Effector CD4-positive, alpha-beta T cell (primary cell): ENCODE measurements around the gene GINS2.
A peak's percentile ranks its signal among the peaks of the same experiment; 100 is the strongest.

ENCODE experiments used
- DNase-seq: peaks from one replicate; pipeline ENCODE4 v3.0.0-alpha.2; 2020

GINS2 gene

DNA sequence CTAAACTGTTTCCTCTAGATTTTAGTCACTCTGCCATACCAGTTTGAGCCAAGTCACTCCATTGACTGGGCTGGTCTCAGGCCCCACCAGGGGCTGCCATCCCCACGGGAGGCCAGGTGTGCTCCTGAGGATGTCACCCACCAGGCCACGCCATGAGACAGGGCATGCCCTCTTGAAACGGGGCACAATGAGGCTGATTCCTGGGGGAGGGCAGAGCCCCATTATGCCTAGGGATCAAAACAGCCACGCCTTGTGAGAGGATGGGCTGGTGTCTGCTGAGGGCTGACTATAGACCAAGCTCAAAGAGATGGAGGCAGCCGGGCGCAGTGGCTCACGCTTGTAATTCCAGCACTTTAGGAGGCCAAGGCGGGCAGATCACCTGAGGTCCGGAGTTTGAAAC, 21.5 kb downstream of the GINS2 start:
- DNase-seq = no peak

DNA sequence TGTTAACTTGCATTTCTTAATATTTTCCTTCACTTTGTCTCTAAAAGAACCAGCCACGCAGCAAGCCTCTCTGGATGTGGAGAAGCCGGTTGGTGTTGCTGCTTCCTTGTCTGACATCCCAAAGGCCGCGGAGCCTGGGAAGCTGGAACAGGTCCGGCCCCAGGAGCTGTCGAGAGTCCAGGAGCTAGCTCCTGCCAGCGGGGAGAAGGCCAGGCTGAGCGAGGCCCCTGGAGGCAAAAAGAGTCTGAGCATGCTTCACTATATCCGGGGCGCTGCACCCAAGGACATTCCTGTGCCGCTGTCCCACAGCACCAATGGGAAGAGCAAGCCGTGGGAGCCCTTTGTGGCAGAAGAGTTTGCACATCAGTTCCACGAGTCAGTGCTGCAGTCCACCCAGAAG, 22.8 kb downstream of the GINS2 start:
- no peak for DNase-seq

DNA sequence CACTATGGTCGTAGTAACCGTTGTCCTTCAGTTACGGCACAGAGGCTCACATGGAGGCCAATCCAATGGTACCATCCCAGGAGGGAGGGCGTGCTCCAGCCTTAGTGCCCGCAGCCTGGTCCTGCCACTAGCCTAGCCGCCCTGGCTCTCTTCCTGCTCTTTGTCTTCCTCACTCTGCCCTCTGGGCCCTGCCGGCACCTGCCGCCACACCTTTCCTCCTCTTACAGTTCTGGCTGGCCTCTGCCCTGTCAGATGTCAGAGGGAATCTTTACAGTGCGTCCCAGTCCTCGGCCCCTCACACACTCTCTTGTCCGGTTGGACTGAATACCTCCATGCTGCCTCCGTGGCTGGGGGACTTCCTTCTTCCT, 23.4 kb downstream of the GINS2 start:
- DNase-seq = no peak

DNA sequence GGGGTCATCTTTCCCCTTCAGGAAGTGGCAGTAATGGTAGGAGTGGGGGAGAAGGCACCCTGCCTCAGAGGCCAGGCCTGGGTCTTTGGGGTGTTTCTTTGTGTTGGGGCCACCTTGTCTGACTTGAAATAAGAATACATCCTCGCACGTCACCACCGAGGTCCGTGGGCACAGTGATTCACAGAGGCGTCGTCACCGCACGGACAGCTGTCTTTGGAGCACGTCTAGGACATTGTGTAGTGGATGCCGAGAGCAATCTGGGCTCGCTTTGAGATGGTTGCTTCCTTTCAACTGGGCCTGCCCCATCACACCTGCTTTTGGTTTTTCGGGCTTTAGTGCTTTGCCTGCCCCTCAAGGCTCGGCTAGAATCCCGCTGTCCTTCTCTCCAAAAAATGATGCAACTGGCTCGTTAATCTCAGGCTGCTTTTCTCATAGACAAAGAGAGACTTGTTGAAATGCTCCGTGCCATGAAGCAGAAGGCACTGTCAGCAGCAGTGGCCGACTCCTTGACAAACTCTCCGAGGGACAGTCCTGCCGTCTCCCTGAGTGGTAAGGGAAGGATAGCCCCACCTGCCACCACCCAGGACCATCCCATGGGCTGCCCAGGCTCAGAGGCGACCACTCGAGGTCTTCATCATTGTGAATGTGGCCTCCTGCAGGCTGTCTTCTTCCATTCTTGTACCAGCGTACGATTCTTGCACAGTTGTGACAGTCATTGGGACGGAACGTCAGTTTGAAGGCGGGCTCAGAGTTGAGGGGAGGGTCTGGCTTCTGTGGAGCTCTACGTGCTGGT, 24.0 kb downstream of the GINS2 start:
- no peak for DNase-seq

DNA sequence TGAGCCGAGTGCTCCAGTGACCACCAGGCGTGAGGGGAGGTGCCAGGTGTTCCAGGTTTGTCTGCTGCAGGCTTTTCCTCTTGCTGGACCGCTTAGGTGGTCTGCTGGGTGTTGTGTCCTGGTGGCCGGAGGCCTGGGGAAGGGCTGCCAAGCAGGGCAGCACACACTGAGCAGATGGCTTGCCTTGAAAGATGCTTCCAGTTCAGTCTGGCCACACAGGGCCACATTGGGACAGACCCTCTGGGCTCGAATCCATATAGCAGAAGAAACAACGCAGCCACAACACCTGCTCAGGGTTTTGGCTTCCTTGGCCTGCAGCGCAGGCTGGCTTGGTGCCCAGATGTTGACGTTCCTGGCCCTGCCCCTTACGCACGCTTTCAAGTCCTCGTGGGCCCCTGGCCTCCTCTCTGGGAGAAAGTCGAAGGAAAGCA, 24.8 kb downstream of the GINS2 start:
- no peak for DNase-seq

DNA sequence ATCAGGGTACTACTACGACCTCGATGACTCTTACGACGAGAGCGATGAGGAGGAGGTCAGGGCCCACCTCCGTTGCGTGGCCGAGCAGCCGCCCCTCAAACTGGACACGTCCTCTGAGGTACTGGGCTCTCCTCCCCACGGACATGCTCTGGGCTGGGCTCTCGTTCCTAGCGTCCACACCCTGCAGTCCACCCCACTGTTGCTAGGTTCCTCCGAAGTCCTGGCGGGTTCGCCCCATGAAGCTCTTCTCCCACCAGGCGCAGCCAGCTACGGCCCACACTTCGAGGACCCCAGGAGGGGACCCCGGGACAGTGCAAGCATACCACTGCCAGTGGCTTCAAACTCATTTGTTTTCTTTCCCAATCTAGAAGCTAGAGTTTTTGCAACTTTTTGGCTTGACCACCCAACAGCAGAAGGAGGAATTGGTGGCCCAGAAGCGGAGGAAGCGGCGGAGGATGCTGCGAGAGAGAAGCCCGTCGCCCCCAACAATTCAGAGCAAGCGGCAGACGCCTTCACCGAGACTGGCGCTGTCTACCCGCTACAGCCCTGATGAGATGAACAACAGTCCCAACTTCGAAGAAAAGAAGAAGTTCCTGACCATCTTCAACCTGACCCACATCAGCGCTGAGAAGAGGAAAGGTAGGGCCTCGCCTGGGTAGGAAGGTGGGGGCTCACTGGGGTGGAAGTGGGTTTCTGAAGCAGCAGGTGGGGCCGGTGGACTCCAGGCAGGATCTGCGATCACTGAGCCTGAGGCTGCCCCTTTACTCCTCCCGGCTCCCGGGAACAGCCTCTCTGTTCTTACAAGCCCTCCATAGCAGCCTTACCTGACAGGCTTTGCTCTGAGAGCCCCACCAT, 25.6 kb downstream of the GINS2 start:
- no peak for DNase-seq

DNA sequence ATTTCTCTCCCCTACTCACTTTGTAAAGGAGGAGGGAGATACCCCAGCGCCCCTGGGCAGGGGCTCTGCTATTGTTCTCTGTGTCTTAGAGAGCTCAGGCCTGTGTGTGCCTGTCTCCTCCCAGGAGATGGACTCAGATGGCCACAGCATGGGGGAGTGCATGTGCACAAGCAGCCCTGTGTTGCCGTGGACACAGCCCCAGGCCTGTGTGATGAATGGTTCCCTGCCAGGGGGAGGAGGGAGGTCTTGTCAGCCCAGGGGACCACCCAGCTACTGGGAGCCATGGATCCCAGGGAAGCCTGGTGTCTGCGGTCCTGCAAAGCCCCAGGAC, 26.3 kb downstream of the GINS2 start:
- no peak for DNase-seq

DNA sequence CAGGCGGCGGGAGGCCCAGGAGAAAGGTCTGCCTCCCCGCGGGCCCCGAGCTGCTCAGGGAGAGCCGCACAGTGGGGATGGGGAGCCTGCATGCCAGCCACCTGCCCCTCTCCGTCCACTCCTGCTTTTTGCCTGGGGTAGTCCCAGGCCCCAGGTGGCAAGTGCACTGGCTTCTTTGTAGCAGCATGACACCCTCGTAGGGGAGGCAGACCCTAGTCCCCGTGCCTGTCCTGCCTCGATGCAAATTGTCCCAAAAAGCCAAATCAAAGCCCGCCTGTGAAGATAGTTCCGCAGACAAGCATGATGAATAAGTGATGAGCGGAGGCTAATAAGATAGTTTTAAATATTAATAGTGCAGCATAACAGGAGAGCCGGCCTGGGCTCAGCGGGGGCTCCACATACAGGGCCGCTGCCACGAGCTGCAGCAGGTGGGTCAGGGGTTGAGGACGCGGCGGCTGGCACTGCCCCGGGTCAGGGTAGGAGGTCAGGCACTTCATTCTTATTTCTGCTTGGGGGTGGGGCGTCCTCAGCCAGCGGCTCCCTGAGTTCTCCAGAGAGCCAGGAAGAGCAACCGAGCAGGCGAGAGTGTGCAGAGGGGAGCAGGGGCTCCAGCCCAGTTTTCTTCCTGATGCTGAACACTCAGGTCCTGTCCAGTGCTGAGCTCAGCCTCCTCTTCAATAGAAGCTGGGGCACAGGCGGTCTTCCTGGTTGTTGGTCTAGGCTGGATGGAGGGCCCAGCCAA, 26.8 kb downstream of the GINS2 start:
- no peak for DNase-seq

DNA sequence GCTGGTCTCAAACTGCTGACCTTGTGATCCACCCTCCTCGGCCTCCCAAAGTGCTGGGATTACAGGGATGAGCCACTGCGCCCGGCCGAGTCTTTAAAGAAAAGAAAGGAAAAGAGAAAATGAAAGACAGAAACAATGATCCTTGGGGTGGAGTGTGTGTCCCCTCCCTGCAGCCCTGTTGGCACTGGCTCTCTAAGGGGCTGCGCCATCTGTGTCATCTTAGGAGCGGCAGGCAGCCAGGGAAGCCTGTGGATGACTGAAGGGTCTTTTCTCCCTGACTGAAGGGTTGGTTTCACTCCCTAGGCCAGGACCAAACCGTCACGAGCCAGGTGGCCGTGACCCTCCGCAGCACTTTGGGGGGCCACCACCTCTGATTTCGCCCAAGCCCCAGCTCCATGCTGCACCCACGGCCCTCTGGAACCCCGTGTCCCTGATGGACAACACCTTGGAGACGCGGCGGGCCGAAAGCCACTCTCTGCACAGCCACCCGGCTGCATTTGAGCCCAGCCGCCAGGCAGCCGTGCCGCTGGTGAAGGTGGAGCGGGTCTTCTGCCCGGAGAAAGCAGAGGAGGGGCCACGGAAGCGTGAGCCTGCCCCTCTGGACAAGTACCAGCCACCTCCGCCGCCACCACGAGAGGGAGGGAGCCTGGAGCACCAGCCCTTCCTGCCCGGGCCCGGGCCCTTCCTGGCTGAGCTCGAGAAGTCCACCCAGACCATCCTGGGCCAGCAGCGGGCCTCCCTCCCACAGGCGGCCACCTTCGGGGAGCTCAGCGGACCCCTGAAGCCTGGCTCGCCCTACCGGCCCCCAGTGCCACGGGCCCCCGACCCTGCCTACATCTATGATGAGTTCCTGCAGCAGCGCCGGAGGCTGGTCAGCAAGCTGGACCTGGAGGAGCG, 27.7 kb downstream of the GINS2 start:
- DNase-seq = no peak

DNA sequence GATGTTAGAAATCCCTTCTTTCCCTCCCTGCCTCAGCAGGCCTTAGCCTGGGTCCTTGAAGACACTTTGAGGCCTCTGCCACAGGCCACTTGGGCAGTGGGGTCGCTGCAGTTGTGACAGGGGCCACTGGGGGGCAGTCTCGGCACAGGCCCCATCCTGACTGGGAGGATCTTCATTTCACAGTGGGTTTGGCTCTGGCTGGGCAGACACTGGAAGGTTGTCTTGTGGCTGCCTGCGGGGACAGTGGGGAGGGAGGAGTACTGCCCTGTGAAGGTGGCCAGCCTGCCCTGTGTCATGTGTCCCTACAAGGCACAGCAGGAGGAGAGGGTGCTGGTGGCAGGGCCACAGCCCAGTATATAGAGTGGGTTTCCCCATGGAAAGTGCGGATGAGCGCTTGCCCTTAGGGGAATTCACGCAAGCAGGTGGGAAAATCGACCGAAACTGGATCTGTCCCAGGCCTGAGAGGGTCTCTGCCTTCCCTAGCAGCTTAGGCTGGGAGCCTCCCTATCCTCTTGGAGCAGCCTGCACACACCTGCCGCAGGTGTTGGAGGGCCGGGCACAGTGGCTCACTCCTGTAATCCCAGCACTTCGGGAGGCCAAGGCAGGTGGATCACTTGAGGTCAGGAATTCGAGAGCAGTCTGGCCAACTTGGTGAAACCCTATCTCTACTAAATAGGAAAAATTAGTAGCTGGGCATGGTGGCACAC, 28.8 kb downstream of the GINS2 start:
- DNase-seq = peak; percentile 35

DNA sequence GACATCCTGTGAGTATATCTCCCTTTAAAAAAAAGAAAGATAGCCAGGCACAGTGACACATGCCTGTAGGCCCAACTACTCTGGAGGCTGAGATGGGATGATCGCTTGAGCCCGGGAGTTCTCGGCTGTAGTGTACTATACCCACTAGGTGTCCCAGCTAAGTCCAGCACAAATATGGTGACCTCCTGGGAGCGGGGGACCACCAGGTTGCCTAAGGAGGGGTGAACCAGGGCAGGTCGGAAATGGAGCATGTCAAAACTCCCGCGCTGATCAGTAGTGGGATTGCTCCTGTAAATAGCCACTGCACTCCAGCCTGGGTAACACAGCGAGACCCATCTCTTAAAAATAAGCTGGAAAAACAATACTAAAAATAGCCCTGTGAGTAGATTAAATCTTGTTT, 29.4 kb downstream of the GINS2 start:
- DNase-seq = no peak

DNA sequence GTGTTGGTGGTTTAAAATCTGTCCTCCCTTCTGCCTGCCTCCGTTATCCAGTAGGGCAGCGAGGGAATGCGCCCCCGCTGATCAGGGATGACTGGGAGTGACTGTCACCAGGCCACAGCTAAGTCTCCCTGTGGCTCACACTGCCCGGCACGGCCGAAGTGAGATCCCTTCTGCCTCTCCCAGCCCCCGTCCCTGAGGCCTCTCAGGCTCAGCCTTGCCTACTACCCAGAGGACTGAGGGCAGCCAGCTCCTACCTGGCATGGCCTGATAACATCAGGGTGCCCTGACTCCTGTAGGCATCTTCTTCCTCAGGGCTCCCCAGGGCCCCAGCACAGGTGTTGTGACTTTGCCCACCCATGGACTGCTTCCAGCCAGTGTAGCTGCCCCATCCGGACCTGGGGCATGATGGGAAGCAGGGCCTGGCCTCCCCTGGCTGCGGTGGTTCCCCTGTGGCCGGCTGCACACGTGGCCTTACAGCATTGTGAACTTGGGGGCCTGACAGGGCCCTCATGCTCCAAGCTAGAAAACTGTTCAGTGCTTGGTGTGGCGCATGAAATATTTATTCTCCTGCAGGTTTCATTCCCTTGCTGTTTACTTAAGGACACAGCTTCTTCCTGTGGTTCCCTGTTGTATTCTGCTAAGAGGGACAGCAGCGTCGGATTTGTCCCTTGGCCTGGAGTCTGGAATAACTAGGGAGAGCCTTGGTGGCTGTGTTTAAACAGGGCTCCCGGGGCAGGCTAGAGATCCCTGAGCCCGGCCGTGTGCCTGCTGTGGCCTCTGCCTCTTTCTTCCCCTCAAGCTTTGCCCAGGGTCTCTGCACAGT, 30.0 kb downstream of the GINS2 start:
- no peak for DNase-seq

DNA sequence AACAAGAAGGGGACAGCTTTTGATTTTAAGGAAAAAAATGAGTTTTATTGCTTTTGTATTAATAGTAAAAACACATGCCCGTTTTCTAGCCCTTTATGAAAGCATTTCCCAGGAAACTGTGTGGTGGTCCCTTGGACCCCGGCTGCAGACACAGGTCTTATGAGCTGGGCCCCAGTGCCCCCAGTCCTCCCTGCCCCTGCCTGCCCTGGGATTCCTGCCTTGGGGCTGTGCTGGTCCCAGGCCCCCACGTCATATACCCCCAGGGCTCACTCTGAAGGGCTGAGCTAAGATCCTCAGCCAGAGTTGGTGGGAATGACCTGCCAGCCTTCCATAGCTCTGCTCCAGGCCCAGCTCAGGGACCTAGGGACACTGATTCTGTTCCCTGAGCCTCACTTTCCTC, 30.8 kb downstream of the GINS2 start:
- no peak for DNase-seq

DNA sequence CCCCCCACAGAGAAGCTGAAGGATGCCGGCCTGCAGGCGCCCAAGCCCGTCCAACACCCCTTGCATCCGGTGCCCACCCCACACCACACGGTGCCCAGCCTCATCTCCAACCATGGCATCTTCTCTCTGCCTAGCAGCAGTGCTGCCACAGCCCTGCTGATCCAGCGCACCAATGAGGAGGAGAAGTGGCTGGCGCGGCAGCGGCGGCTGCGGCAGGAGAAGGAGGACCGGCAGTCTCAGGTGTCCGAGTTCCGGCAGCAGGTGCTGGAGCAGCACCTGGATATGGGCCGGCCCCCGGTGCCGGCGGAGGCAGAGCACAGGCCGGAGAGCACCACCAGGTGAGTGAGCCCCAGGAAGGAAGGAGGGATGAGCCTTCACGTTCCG, 31.5 kb downstream of the GINS2 start:
- no peak for DNase-seq

DNA sequence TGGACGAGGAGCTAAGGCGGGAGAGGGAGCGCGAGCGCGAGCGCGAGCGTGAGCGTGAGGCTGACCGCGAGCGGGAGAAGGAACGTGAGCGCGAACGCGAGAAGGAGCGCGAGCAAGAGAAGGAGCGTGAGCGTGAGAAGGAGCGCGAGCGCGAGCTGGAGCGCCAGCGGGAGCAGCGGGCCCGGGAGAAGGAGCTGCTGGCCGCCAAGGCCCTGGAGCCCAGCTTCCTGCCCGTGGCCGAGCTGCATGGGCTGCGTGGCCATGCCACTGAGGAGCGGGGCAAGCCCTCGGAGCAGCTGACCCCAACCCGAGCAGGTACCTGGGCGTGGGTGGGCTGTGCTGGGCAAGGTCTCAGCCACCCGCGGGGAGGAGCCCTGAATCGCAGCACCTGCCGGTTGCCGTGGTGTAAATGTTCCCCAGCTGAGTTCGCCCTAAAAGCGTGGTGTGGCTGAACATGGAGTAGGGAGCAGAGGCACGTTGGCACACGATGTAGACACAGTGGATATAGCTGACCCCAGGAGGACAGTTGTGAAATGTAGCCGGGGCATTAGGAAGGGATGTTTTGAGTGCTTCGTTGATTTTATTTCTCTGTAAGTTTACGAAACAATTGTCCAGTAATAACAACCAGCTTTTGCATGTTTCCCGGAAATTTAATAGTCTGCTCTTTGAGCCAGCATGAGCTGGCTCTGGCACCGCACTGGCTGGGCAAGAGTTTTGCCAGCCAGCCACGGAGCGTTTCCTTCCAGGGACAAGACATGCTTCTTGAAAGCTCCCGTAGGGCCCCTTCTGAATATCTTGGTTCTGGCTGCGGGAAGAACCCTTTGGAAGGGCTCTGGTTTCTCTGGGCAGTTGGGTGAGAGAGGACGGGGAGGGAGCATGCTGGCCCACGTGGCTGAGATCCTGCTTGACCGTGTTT, 32.1 kb downstream of the GINS2 start:
- DNase-seq = no peak

DNA sequence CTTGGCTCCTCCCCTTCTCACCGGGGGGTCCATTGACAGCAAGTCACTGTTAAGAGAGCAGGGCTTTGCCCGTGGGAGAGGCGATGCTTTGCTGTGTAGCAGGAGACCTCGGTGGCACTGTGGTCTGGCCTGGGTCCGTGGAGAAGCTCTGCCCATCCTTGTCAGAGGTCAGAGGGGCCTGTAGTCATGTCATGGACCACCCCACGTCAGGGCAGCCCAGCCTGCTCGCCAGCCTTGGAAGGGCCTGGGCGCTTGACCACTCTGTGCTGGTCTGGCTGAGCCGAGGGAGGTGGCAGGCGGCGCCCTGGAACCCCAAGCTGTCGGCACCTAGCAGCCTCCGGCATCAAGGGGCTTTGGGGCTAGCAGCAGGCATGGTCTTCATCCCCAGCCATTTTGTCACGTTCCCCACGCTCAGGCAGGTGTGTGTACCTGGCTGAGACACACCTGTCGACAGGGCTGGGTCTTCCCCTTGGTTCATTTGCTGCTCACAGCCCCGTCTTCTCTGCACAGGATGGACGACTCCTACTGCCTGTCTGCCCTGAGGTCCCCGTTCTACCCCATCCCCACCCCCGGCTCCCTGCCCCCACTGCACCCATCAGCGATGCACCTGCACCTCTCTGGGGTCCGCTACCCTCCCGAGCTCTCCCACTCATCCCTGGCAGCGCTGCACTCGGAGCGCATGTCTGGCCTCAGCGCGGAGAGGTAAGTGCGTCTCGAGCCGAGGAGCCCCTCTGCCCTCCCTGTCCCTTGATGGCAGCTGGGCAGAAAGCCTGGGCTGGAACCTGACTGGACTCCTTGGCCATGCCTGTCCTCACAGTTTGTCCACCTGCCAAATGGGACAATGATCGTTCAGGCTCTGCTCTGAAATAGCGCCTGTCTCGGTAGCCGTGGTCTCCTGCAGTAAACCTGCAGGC, 33.3 kb downstream of the GINS2 start:
- no peak for DNase-seq

DNA sequence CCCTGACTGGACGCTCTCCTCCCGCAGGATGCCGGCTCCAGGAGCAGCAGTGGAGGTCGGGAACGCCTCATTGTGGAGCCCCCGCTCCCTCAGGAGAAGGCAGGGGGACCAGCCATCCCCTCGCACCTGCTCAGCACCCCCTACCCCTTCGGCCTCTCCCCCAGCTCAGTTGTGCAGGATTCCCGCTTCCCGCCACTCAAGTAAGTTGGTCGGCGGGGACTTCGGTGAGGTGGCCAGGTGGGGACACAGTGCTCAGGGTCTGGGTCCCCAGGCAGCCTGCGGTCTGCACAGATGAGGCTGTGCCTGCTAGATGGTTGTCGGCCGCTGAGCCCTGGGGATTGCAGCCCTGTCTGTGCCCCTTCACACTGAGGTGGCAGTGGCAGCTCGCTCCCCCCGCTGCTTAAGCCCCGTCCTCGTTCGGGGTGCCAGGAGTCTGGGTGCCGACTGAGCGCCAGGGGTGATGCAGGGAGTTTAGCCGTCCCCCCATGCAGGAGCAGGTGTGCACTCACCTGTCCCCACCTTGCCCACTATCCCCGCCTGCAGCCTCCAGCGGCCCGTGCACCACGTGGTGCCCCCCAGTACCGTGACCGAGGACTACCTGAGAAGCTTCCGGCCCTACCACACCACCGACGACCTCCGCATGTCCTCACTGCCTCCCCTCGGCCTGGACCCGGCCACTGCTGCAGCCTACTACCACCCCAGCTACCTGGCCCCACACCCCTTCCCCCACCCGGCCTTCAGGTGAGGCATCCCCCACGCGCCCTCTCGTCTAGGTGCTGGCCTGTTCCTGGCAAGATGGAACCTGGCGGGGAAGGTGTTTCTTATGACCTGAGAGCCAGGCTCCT, 34.3 kb downstream of the GINS2 start:
- no peak for DNase-seq
